ENCODE results near the gene UBE2I. TPM values are rescaled to one million over a fixed set of nuclear protein-coding genes. Genes with fewer than 3 reads are reported as not detected.

The UBE2I gene
- total RNA-seq, 1 donor from 2014 or later, result 143 TPM

DNA sequence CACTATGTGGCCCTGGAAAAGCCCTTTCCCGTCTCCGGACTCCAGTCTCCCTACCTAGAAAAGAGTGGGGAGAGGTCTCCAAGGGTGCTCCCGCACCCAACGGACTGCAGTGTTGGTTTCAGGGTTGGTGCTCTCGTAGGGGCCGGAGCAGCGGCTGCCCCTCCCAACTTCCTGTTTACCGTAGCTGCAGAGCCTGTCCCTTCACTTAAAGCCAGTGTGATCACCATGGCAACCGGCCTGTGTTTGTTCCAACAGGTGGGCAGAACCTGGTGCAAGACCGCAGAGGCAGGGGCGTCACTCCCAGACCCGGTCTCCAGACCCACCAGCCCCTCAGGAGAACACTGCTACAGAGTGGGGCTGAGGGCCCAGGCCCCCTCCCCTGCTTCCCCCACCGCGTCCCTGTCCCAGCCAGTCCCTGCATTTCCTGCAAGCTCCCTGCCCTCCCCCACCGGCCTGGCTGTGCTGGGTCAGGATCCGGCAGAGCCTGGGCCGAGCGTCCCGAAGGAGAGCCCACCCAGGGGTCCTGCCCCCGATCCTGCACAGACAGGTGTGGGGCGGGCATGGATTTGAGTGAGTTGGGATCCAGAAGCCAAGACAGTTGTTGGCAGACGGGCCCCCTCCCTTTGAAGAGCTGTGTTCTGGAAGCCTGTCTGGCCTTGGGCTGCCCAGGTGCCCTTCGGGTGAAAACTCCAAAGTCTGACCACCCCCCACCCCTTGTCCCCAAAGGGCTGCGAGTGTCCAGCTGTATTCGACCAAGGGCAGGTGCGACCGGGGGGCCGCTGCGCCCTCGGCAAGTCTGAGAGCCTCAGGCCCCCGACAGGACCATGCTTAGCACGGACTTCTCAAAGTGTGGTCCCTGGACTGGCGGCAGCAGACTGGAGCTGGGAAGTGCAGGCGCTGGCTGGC, 22.5 kb downstream of the UBE2I start:
- Mint-ChIP-seq H3K36me3 (ENCODE audit: low read depth, unreplicated experiment) (no peaks in the 10 kb centered on the region), H3K27me3 (ENCODE audit: low read depth, unreplicated experiment) (peaks cover 33% of the 10 kb centered on the region), H3K27ac (ENCODE audit: unreplicated experiment) (peak overlapping the region; percentile 26), H3K4me3 (ENCODE audit: unreplicated experiment) (no peak overlapping the region), H3K4me1 (ENCODE audit: low read depth, unreplicated experiment) (no peaks in the 10 kb centered on the region), H3K9me3 (ENCODE audit: unreplicated experiment) (no peaks in the 10 kb centered on the region)
- Histone ChIP-seq H3K4me3 (ENCODE audit: insufficient read depth, low read depth, low read length) (no peak overlapping the region), H3K4me2 (ENCODE audit: low read length) (peak overlapping the region; percentile 46), H3K9me3 (ENCODE audit: insufficient read depth, low read depth, low read length) (peaks cover 4% of the 10 kb centered on the region), H3K9ac (ENCODE audit: low read length) (no peak overlapping the region), H3K27ac (ENCODE audit: low read depth, low read length) (no peak overlapping the region), H2AFZ (ENCODE audit: low read depth, low read length) (no peak overlapping the region), H3K79me2 (ENCODE audit: insufficient read depth, low read length) (no peaks in the 10 kb centered on the region), H4K20me1 (ENCODE audit: insufficient read depth, low read length) (peaks cover 7% of the 10 kb centered on the region), H3K4me1 (ENCODE audit: insufficient read depth, low read length) (peaks cover 11% of the 10 kb centered on the region), H3K36me3 (ENCODE audit: insufficient read depth, low read length) (no peaks in the 10 kb centered on the region), H3K27me3 (ENCODE audit: insufficient read depth, low read length) (peaks cover 48% of the 10 kb centered on the region)
- DNase-seq (ENCODE audit: low read depth) (no peak), FAIRE-seq (no peak)
- TF ChIP-seq EZH2 (IDR thresholded peaks at IDR 0.05; ENCODE audit: insufficient read depth, low read length), result peak; percentile 48
- no peak for TF ChIP-seq CTCF (IDR thresholded peaks at IDR 0.05; ENCODE audit: insufficient read depth, low read depth, low read length)

DNA sequence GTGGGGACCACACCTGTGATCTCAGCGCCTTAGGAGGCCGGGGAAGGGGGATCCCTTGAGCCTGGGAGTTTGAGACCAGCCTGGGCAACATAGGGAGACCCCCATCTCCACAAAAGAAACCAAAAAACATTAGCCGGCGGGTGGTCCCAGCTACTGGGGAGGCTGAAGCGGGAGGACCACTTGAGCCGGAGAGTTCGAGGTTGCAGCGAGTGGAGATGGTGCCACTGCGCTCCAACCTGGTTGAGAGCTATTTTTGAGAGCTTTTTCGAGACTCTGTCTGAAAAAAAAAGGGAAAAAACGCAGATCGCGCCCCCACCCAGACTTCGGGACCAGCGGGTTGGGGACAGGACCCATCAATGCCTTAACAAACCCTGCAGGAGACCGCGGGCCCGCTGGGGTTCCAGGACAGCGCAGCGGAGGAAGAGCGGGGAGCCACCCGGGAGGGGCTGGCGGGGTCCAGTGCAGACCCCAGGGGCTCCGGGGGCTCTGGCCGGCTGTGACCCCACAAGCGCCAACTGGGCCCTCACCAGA, 23.2 kb downstream of the UBE2I start:
- Histone ChIP-seq H3K27me3 (ENCODE audit: insufficient read depth, low read length) (peaks cover 48% of the 10 kb centered on the region), H2AFZ (ENCODE audit: low read depth, low read length) (no peak overlapping the region), H3K4me1 (ENCODE audit: insufficient read depth, low read length) (peaks cover 11% of the 10 kb centered on the region), H3K4me3 (ENCODE audit: insufficient read depth, low read depth, low read length) (no peak overlapping the region), H3K79me2 (ENCODE audit: insufficient read depth, low read length) (no peaks in the 10 kb centered on the region), H3K9me3 (ENCODE audit: insufficient read depth, low read depth, low read length) (peaks cover 4% of the 10 kb centered on the region), H3K27ac (ENCODE audit: low read depth, low read length) (no peak overlapping the region), H4K20me1 (ENCODE audit: insufficient read depth, low read length) (peaks cover 7% of the 10 kb centered on the region), H3K4me2 (ENCODE audit: low read length) (no peak overlapping the region), H3K36me3 (ENCODE audit: insufficient read depth, low read length) (no peaks in the 10 kb centered on the region), H3K9ac (ENCODE audit: low read length) (no peak overlapping the region)
- Mint-ChIP-seq H3K36me3 (ENCODE audit: low read depth, unreplicated experiment) (no peaks in the 10 kb centered on the region), H3K27me3 (ENCODE audit: low read depth, unreplicated experiment) (peaks cover 33% of the 10 kb centered on the region), H3K9me3 (ENCODE audit: unreplicated experiment) (no peaks in the 10 kb centered on the region), H3K4me3 (ENCODE audit: unreplicated experiment) (peak overlapping the region; percentile 40), H3K4me1 (ENCODE audit: low read depth, unreplicated experiment) (no peaks in the 10 kb centered on the region), H3K27ac (ENCODE audit: unreplicated experiment) (no peak overlapping the region)
- DNase-seq (ENCODE audit: low read depth) (no peak), FAIRE-seq (no peak)
- TF ChIP-seq CTCF (IDR thresholded peaks at IDR 0.05; ENCODE audit: insufficient read depth, low read depth, low read length), result no peak
- TF ChIP-seq EZH2 (IDR thresholded peaks at IDR 0.05; ENCODE audit: insufficient read depth, low read length), result peak; percentile 45
